T-helper 9 cell (primary cell): Measurements from ENCODE around the gene TBX3.

Experiments
- DNase-seq: peaks from one replicate; pipeline ENCODE4 v3.0.0-alpha.2; 2020

Gene TBX3

DNA sequence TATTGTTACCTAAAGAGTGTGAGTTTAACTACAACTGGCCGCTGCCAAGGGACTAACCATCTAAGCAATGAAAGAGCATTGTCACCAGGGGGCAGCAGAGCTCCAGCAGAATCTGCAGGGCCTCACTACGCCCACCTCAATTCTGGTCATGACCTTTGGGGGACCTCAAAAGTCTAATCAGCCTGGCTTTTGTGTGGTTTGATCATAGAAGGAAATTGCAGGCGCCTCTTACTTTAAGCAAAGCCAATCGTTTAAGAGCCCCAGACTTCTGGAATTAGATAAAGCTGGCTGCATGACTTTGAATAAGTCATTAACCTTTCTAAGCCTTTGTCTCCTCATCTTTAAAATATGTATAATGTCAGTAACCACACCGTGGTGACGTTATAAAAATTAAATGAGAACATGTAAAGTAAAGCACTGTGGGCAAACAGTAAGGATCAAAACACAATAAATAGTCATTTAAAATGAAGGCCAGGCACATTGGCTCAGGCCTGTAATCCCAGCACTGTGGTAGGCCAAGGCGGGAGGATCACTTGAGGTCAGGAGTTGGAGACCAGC lies 58.6 kb downstream of the TBX3 start:
- no peak for DNase-seq

DNA sequence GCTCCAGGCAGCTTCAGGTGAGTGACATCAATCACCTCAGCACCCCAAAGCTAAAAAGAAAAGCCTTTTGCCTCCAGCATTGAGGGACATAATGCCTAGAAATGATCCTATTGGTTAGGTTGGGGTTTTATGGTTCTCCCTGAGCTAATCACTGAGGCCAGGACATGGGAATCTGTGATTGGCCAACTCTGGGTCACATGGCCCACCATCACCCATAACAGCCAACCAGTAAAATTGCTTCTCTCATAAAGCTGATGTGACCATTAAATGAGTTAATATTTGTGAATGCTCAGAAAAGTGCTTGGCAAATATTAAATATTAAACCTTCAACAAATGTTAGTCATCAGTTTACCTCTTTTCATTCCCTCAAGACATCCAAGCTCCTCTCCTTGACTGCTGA lies 60.2 kb downstream of the TBX3 start:
- no peak for DNase-seq
